Activated CD4-positive, alpha-beta T cell treated with anti-CD3 and anti-CD28 coated beads for 36 hours (primary cell): ENCODE results near the gene SOCS1. TPM values are rescaled to one million over a fixed set of nuclear protein-coding genes. Genes with fewer than 3 reads are reported as not detected.
"Not testable (repeated sequence)": the region's sequence is repeated elsewhere in the genome, so short reads cannot be mapped to it uniquely, and the experiment has no call there.

ENCODE experiments used
- ATAC-seq: fragments of 200-7000 bp; cut with Tn5 transposase; one replicate; pipeline ENCODE4 v1.10.0; 2021; ENCODE audit warnings: mild to moderate bottlenecking, moderate library complexity
- CTCF ChIA-PET: fragments of 350-600 bp; sonication (Branson Sonifier 250); formaldehyde crosslinking; loops from one replicate; lab custom pipeline; 2021; ENCODE audit warnings: antibody characterized with exemption; lab: Charles Lee
- POLR2A ChIA-PET: fragments of 350-600 bp; sonication (Branson Sonifier 250); formaldehyde crosslinking; loops from one replicate; lab custom pipeline; 2021; ENCODE audit warnings: antibody characterized with exemption, inconsistent platforms; lab: Charles Lee
- DNase-seq: peaks from one replicate; pipeline ENCODE4 v3.0.0-alpha.2; 2020
- H3K27ac Mint-ChIP-seq: one replicate; pipeline ENCODE4 v1.8.0; 2021; ENCODE audit warnings: mixed read lengths
- H3K27me3 Mint-ChIP-seq: one replicate; pipeline ENCODE4 v1.8.0; 2021; ENCODE audit warnings: mixed read lengths
- H3K36me3 Mint-ChIP-seq: one replicate; pipeline ENCODE4 v1.8.0; 2021; ENCODE audit warnings: low read depth, mixed read lengths
- H3K4me1 Mint-ChIP-seq: one replicate; pipeline ENCODE4 v1.8.0; 2021; ENCODE audit warnings: mixed read lengths
- H3K4me3 Mint-ChIP-seq: one replicate; pipeline ENCODE4 v1.8.0; 2021; ENCODE audit warnings: mild to moderate bottlenecking, moderate library complexity, mixed read lengths
- H3K9me3 Mint-ChIP-seq: one replicate; pipeline ENCODE4 v1.8.0; 2021; ENCODE audit warnings: low read depth, mixed read lengths
- intact Hi-C, 2 experiments: fragments of 100-400 bp; cut with DNase I in 1 of 2; cut with micrococcal nuclease in 1 of 2; formaldehyde crosslinking; loops; one replicate each; pipeline versions ENCODE4 v1.14.2 to v1.15.1; 2022 to 2024; cut with DNase I, micrococcal nuclease
- total RNA-seq, 2 experiments: library from RNA; stranded (reverse); gene quantifications; one replicate each; pipeline ENCODE4 v1.2.3, GENCODE V29; 2021

Gene SOCS1
- total RNA-seq: 100 to 1,000 TPM in 1 of 2 experiments, 10 to 100 TPM in 1; 100.0 to 103 TPM

- POLR2A ChIA-PET: interaction anchor here (0.5 to 4.5 kb wide), 30 partner anchors 8 to 487 kb away, joined by 3 to 79 read pairs (median 6); partner anchors contain the start of gene TXNDC11
- H3K4me1 Mint-ChIP-seq: peaks cover 46% of the 10 kb centered on the region
- H3K27me3 Mint-ChIP-seq: no peaks in the 10 kb centered on the region
- H3K4me3 Mint-ChIP-seq: peak within 1 kb of the TSS; percentile 98
- H3K9me3 Mint-ChIP-seq: no peaks in the 10 kb centered on the region
- DNase-seq: peak; percentile 94
- ATAC-seq: peak; percentile 54
- CTCF ChIA-PET: interaction anchor here (0.6 to 3.5 kb wide), 29 partner anchors 8 to 298 kb away, joined by 3 to 34 read pairs (median 4); no protein-coding TSS in a partner anchor
- peak within 1 kb of the TSS; percentile 98 for H3K27ac Mint-ChIP-seq
- H3K36me3 Mint-ChIP-seq: peaks cover 40% of the 10 kb centered on the region
- intact Hi-C loops: loop anchor here (1.0 to 5.0 kb wide), 16 partner anchors 23 to 526 kb away; partner anchors contain the start of genes CLEC16A (in 1 of the 2), RMI2 (in 1 of the 2) and TXNDC11 (in 1 of the 2)
Observed at GRCh38 chr16:11255737-11256660, at the start of gene SOCS1. Gene SOCS1, minus strand, starts transcription at chr16:11256204. Its CDS starts 726 bp downstream, at chr16:11255478.

- intact Hi-C loops: no loop called here
- DNase-seq (no peak), ATAC-seq (no peak)
- Mint-ChIP-seq H3K4me3 (no peak overlapping the region), H3K9me3 (no peaks in the 10 kb centered on the region), H3K4me1 (peaks cover 6% of the 10 kb centered on the region), H3K27ac (no peak overlapping the region), H3K27me3 (no peaks in the 10 kb centered on the region), H3K36me3 (no peaks in the 10 kb centered on the region)
- ChIA-PET CTCF (interaction anchor here (1.1 kb wide), 1 partner anchor 12 kb away, joined by 3 read pairs; no protein-coding TSS in a partner anchor), POLR2A (no interaction called here)
Observed at GRCh38 chr16:11303405-11304138, 47.6 kb upstream of the SOCS1 start.

GRCh38 chr16:11302977-11303376 is 47.0 kb upstream of the SOCS1 start:
- ChIA-PET CTCF (interaction anchor here (1.1 kb wide), 1 partner anchor 12 kb away, joined by 3 read pairs; no protein-coding TSS in a partner anchor), POLR2A (no interaction called here)
- peaks cover 11% of the 10 kb centered on the region for H3K4me1 Mint-ChIP-seq
- no peak for ATAC-seq
- no peaks in the 10 kb centered on the region for H3K9me3 Mint-ChIP-seq
- no peak for DNase-seq
- intact Hi-C loops: no loop called here
- no peak overlapping the region for H3K27ac Mint-ChIP-seq
- H3K4me3 Mint-ChIP-seq: no peak overlapping the region
- H3K36me3 Mint-ChIP-seq: no peaks in the 10 kb centered on the region
- no peaks in the 10 kb centered on the region for H3K27me3 Mint-ChIP-seq

- Mint-ChIP-seq H3K27me3 (no peaks in the 10 kb centered on the region), H3K4me3 (no peak overlapping the region), H3K27ac (no peak overlapping the region), H3K36me3 (no peaks in the 10 kb centered on the region), H3K9me3 (no peaks in the 10 kb centered on the region), H3K4me1 (peaks cover 22% of the 10 kb centered on the region)
- intact Hi-C loops: no loop called here
- no peak for ATAC-seq
- POLR2A ChIA-PET: no interaction called here
- DNase-seq: no peak
- CTCF ChIA-PET: interaction anchor here (1.1 kb wide), 1 partner anchor 54 kb away, joined by 4 read pairs; no protein-coding TSS in a partner anchor
Observed at GRCh38 chr16:11301645-11302501, 45.9 kb upstream of the SOCS1 start.

- Mint-ChIP-seq H3K36me3 (no peaks in the 10 kb centered on the region), H3K4me1 (peaks cover 28% of the 10 kb centered on the region), H3K27me3 (no peaks in the 10 kb centered on the region), H3K4me3 (no peak overlapping the region), H3K27ac (no peak overlapping the region), H3K9me3 (no peaks in the 10 kb centered on the region)
- intact Hi-C loops: no loop called here
- no peak for DNase-seq
- ChIA-PET POLR2A (no interaction called here), CTCF (no interaction called here)
- no peak for ATAC-seq
Observed at GRCh38 chr16:11300560-11300892, 44.5 kb upstream of the SOCS1 start.

GRCh38 chr16:11299865-11300559 is 44.0 kb upstream of the SOCS1 start:
- DNase-seq (no peak), ATAC-seq (no peak)
- Mint-ChIP-seq H3K36me3 (no peaks in the 10 kb centered on the region), H3K4me3 (no peak overlapping the region), H3K9me3 (no peaks in the 10 kb centered on the region), H3K27ac (no peak overlapping the region), H3K27me3 (no peaks in the 10 kb centered on the region), H3K4me1 (peaks cover 28% of the 10 kb centered on the region)
- ChIA-PET CTCF (no interaction called here), POLR2A (no interaction called here)
- intact Hi-C loops: loop anchor here in 1 of 2 experiments (5.0 kb wide), 2 partner anchors 43 to 52 kb away; partner anchors contain the start of gene SOCS1

GRCh38 chr16:11298950-11299547 is 43.0 kb upstream of the SOCS1 start:
- DNase-seq, H3K9me3 Mint-ChIP-seq, H3K36me3 Mint-ChIP-seq, H3K27me3 Mint-ChIP-seq, ATAC-seq, H3K4me3 Mint-ChIP-seq, POLR2A ChIA-PET: not testable (repeated sequence)
- H3K27ac Mint-ChIP-seq: peak overlapping the region; percentile 56
- intact Hi-C loops: loop anchor here in 1 of 2 experiments (5.0 kb wide), 2 partner anchors 42 to 53 kb away; partner anchors contain the start of gene SOCS1
- CTCF ChIA-PET: interaction anchor here (0.6 to 2.5 kb wide), 4 partner anchors 12 to 335 kb away, joined by 3 to 15 read pairs (median 4); no protein-coding TSS in a partner anchor
- peaks cover 28% of the 10 kb centered on the region for H3K4me1 Mint-ChIP-seq

GRCh38 chr16:11298143-11298900 is 42.3 kb upstream of the SOCS1 start:
- intact Hi-C loops: loop anchor here in 1 of 2 experiments (5.0 kb wide), 2 partner anchors 41 to 54 kb away; partner anchors contain the start of gene SOCS1

More at GRCh38 chr16:11298143-11298900, 42.3 kb upstream of the SOCS1 start:
- DNase-seq: no peak
- Mint-ChIP-seq H3K4me3 (peak overlapping the region; percentile 59), H3K4me1 (peaks cover 28% of the 10 kb centered on the region), H3K36me3 (no peaks in the 10 kb centered on the region), H3K9me3 (no peaks in the 10 kb centered on the region), H3K27me3 (no peaks in the 10 kb centered on the region), H3K27ac (peak overlapping the region; percentile 78)
- peak; percentile 5 for ATAC-seq
- CTCF ChIA-PET: interaction anchor here (0.6 to 2.5 kb wide), 11 partner anchors 12 to 350 kb away, joined by 3 to 15 read pairs (median 4); no protein-coding TSS in a partner anchor
- POLR2A ChIA-PET: interaction anchor here (1.0 to 1.6 kb wide), 4 partner anchors 42 to 340 kb away, joined by 4 to 8 read pairs (median 4); partner anchors contain the start of gene SOCS1
